Measurements from ENCODE around the gene PBX1. TPM values are rescaled to one million over a fixed set of nuclear protein-coding genes. Genes with fewer than 3 reads are reported as not detected.

The PBX1 gene
- total and polyA plus RNA-seq, 10 of the 15 experiments (the other 5 are each of a cell fraction or from before 2014, with no cell fraction given) = 0.05 to 0.28 (median 0.11) TPM; not detected in 5

DNA sequence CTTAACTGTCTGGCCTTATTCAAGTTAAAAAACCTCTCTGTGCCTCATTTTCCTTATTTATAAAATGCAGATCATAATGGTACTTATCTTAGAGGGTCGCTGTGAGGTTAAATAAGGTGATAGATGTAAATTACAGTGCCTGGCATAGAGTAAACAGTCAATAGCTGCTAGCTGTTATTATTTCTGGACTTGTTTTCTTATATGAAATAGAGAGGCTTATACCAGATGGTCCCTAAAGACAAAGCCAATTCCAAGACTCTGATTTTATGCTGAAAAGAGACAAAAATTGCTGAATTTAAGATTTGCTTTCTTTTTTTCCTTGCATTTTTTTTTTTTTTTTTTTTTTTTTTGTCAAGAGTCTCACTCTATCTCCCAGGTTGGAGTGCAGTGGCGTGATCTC is 10.3 kb downstream of the PBX1 start:
- H3K9ac ChIP-seq (ENCODE audit: control insufficient read depth, insufficient read depth, low read length) = no peak overlapping the region
- no TSS peak for BruUV-seq (replicated peaks)
- no peak overlapping the region for H3K4me2 ChIP-seq (ENCODE audit: control insufficient read depth, insufficient read depth)
- 0% methylated on average over 1 of the region's 2 CpGs for WGBS (ENCODE audit: insufficient coverage, insufficient replicate concordance, low lambda C conversion rate, missing lambda C conversion rate)
- no peaks in the 10 kb centered on the region for H3K9me3 ChIP-seq (replicated peaks; ENCODE audit: control insufficient read depth, insufficient read depth, low read length)
- no peaks in the 10 kb centered on the region for H3K27me3 ChIP-seq (replicated peaks in 1 of 2; ENCODE audit: control insufficient read depth in 2 of 2, insufficient read depth in 2 of 2, low read length in 1 of 2)
- no peak for TF ChIP-seq POLR2A (IDR thresholded peaks at IDR 0.05; ENCODE audit: low read depth, low read length)
- TF ChIP-seq, protein P1, sequence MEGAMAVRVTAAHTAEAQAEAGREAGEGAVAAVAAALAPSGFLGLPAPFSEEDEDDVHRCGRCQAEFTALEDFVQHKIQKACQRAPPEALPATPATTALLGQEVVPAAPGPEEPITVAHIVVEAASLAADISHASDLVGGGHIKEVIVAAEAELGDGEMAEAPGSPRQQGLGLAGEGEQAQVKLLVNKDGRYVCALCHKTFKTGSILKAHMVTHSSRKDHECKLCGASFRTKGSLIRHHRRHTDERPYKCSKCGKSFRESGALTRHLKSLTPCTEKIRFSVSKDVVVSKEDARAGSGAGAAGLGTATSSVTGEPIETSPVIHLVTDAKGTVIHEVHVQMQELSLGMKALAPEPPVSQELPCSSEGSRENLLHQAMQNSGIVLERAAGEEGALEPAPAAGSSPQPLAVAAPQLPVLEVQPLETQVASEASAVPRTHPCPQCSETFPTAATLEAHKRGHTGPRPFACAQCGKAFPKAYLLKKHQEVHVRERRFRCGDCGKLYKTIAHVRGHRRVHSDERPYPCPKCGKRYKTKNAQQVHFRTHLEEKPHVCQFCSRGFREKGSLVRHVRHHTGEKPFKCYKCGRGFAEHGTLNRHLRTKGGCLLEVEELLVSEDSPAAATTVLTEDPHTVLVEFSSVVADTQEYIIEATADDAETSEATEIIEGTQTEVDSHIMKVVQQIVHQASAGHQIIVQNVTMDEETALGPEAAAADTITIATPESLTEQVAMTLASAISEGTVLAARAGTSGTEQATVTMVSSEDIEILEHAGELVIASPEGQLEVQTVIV (IDR thresholded peaks at IDR 0.05; ENCODE audit: borderline replicate concordance, partially characterized antibody) = no peak
- no peak for DNase-seq (ENCODE audit: low read depth, low spot score)
- ChIA-PET POLR2A (no interaction called here), SMC1A (ENCODE audit: uncharacterized antibody, unreplicated experiment) (no interaction called here), CTCF (interaction anchor here (0.6 to 1.2 kb wide), 2 partner anchors 11 to 308 kb away, joined by 3 read pairs; partner anchors contain the start of gene PBX1), RAD21 (ENCODE audit: unreplicated experiment) (no interaction called here)
- no peak overlapping the region for H3K4me3 ChIP-seq
- no peak for FAIRE-seq
- intact Hi-C loops (cut with micrococcal nuclease; ENCODE audit: unreplicated experiment) = no loop called here
- H3K27ac ChIP-seq (ENCODE audit: control insufficient read depth, insufficient read depth) = no peak overlapping the region
- H3K36me3 ChIP-seq (ENCODE audit: control insufficient read depth in 2 of 2, insufficient read depth in 2 of 2, low read length in 1 of 2) = no peaks in the 10 kb centered on the region
- ATAC-seq = no peak
- no peaks in the 10 kb centered on the region for H3K79me2 ChIP-seq (ENCODE audit: control insufficient read depth, insufficient read depth, low read length)
- no peaks in the 10 kb centered on the region for H4K20me1 ChIP-seq (ENCODE audit: control insufficient read depth, insufficient read depth)
- no peak overlapping the region for H2AFZ ChIP-seq (ENCODE audit: control insufficient read depth, low read depth, low read length)
- H3K4me1 ChIP-seq (ENCODE audit: control insufficient read depth, insufficient read depth, low read length) = no peaks in the 10 kb centered on the region
- in situ Hi-C loops (cut with MboI) = no loop called here

DNA sequence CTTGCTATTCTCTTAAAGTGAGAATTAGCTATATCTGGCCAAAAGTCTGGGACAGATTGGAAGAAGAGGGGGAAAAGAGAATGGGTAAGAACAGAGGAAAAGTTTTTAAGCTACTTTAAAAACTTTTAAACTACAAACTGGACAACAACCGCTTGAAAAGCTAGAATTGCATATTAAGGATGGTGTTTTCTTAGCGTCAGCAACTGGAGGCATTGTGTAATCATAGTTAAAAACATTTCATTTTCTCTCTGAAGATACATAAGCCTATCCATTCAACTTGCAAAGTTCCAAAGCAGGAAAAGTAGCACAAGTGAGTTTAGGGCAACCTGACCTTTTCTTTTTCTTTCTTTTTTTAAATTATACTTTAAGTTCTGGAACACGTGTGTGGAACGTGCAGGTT is 10.9 kb downstream of the PBX1 start:
- WGBS (ENCODE audit: insufficient coverage, insufficient replicate concordance, low lambda C conversion rate, missing lambda C conversion rate) = 46% methylated on average over 4 of the region's 4 CpGs
- ChIA-PET RAD21 (ENCODE audit: unreplicated experiment) (no interaction called here), CTCF (interaction anchor here (1.2 kb wide), 1 partner anchor 11 kb away, joined by 3 read pairs; the partner anchor contains the start of gene PBX1), POLR2A (no interaction called here), SMC1A (ENCODE audit: uncharacterized antibody, unreplicated experiment) (no interaction called here)
- no peak for TF ChIP-seq CEBPB (IDR thresholded peaks at IDR 0.05; ENCODE audit: borderline replicate concordance in 1 of 2, low read depth in 2 of 2, low read length in 2 of 2)
- TF ChIP-seq BMI1 (IDR thresholded peaks at IDR 0.05; ENCODE audit: borderline replicate concordance) = no peak
- TF ChIP-seq SP1 (IDR thresholded peaks at IDR 0.05; ENCODE audit: low read depth, low read length) = no peak
- TF ChIP-seq SMAD1 (IDR thresholded peaks at IDR 0.05; ENCODE audit: low read depth, partially characterized antibody) = no peak
- TF ChIP-seq SMAD5 (IDR thresholded peaks at IDR 0.05; ENCODE audit: low read depth) = no peak
- no peak for TF ChIP-seq IRF4 (IDR thresholded peaks at IDR 0.05; ENCODE audit: low read depth, low read length)
- no peak for TF ChIP-seq BRCA1 (IDR thresholded peaks at IDR 0.05; ENCODE audit: low read depth, low read length)
- TF ChIP-seq ATF7 (IDR thresholded peaks at IDR 0.05; ENCODE audit: low read depth) = no peak
- TF ChIP-seq KLF5 (IDR thresholded peaks at IDR 0.05; ENCODE audit: partially characterized antibody) = no peak
- no peak for TF ChIP-seq MYC (IDR thresholded peaks at IDR 0.05; ENCODE audit: insufficient read depth, insufficient read length, insufficient replicate concordance, low read length, severe bottlenecking)
- TF ChIP-seq NFXL1 (IDR thresholded peaks at IDR 0.05; ENCODE audit: borderline replicate concordance) = no peak
- H3K27me3 ChIP-seq (replicated peaks in 1 of 2; ENCODE audit: control insufficient read depth in 2 of 2, insufficient read depth in 2 of 2, low read length in 1 of 2) = no peaks in the 10 kb centered on the region
- no peak overlapping the region for H3K27ac ChIP-seq (ENCODE audit: control insufficient read depth, insufficient read depth)
- no peaks in the 10 kb centered on the region for H3K9me3 ChIP-seq (replicated peaks; ENCODE audit: control insufficient read depth, insufficient read depth, low read length)
- DNase-seq (ENCODE audit: low read depth, low spot score) (no peak), ATAC-seq (no peak), FAIRE-seq (no peak)
- in situ Hi-C loops (cut with MboI) (no loop called here), intact Hi-C loops (cut with micrococcal nuclease; ENCODE audit: unreplicated experiment) (no loop called here)
- no peak overlapping the region for H2AFZ ChIP-seq (ENCODE audit: control insufficient read depth, low read depth, low read length)
- no peaks in the 10 kb centered on the region for H4K20me1 ChIP-seq (ENCODE audit: control insufficient read depth, insufficient read depth)
- no peaks in the 10 kb centered on the region for H3K36me3 ChIP-seq (ENCODE audit: control insufficient read depth in 2 of 2, insufficient read depth in 2 of 2, low read length in 1 of 2)
- no peak overlapping the region for H3K4me2 ChIP-seq (ENCODE audit: control insufficient read depth, insufficient read depth)
- H3K4me1 ChIP-seq (ENCODE audit: control insufficient read depth, insufficient read depth, low read length) = no peaks in the 10 kb centered on the region
- H3K4me3 ChIP-seq = no peak overlapping the region
- no TSS peak for BruUV-seq (replicated peaks)
- no peaks in the 10 kb centered on the region for H3K79me2 ChIP-seq (ENCODE audit: control insufficient read depth, insufficient read depth, low read length)
- H3K9ac ChIP-seq (ENCODE audit: control insufficient read depth, insufficient read depth, low read length) = no peak overlapping the region
